Fibroblast of lung (primary cell): ENCODE measurements around the gene UFSP1.

Experiments used
- EZH2 ChIP-seq: IDR thresholded peaks from 2 replicates; pipeline ENCODE4 v1.5.1; 2012; ENCODE audit warnings: low read length, control low read depth, mild to moderate bottlenecking; ENCODE audit errors: missing control alignments
- TF ChIP-seq, protein P1 (sequence below), 2 donors: IDR thresholded peaks in 1 of 2; conservative IDR thresholded peaks in 1 of 2; 1 replicate in 1 of 2; 2 replicates in 1 of 2; pipeline ENCODE4 v1.5.1; 2011 to 2012; ENCODE audit warnings: low read length in 2 of 2, control low read depth in 1 of 2, inconsistent platforms in 1 of 2, low read depth in 1 of 2, mild to moderate bottlenecking in 1 of 2

DNA sequence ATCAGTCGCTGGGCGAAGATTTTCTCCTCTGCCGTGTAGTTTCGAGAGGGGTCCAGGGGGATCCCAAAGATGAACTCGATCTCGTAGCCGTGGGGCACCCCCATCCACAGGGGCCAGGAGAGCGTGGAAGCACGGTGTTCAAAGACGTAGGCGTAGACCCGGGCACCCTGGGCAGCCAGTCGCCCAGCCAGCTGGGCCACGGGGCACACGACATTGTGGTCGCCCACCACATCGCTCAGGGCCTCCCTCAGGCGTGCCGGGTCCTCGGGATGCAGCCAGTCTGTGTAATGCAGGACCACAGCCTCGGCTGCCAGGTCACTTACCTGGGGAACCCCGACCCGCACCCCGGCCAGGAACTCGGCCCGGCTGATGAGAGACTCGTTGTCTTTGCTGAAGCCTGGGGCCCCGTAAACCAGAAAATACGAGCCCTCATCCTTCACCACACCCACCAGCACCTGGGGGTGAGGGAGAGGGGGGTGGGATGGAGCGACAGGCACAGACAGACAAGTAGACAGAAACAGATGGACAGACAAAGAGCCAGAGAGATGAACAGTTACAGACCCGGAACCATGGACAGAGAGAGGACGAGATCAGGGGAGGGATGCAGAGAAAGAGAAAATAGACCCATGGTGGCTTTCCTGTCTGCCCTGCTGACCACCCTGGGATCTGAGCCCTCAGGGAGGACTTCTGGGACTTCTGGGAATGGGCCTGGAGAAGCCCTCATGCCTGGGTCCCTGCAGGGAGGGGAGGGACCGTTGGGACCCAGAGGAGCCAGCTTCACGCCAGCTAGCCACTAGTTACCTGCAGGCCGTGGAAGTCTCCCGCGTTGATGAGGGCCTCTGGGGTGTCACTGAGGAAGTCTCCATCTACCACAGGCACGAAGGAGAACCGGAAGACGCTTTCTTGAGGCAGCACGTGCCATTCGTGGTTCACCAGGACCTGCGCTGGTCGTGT is 3.1 kb upstream of the UFSP1 start:
- TF ChIP-seq, protein P1, sequence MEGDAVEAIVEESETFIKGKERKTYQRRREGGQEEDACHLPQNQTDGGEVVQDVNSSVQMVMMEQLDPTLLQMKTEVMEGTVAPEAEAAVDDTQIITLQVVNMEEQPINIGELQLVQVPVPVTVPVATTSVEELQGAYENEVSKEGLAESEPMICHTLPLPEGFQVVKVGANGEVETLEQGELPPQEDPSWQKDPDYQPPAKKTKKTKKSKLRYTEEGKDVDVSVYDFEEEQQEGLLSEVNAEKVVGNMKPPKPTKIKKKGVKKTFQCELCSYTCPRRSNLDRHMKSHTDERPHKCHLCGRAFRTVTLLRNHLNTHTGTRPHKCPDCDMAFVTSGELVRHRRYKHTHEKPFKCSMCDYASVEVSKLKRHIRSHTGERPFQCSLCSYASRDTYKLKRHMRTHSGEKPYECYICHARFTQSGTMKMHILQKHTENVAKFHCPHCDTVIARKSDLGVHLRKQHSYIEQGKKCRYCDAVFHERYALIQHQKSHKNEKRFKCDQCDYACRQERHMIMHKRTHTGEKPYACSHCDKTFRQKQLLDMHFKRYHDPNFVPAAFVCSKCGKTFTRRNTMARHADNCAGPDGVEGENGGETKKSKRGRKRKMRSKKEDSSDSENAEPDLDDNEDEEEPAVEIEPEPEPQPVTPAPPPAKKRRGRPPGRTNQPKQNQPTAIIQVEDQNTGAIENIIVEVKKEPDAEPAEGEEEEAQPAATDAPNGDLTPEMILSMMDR (conservative IDR thresholded peaks at IDR 0.05 in 1 of 2, IDR thresholded peaks at IDR 0.05 in 1 of 2; ENCODE audit: low read depth in 1 of 2, low read length in 2 of 2), result no peak
- TF ChIP-seq EZH2, result no peak
